Dendritic cell treated with granulocyte-macrophage colony-stimulating factor and Interleukin-4, amounts not matched to agents 40 ng/mL and 50 ng/mL, for 4 days (primary cell): ENCODE results near the gene NACA.
"Not testable (repeated sequence)": the region's sequence is repeated elsewhere in the genome, so short reads cannot be mapped to it uniquely, and the experiment has no call there.

Source experiments
- H3K27ac Mint-ChIP-seq: one replicate; pipeline ENCODE4 v1.8.0; 2022; ENCODE audit warnings: mild to moderate bottlenecking, mixed read lengths
- H3K27me3 Mint-ChIP-seq: one replicate; pipeline ENCODE4 v1.8.0; 2022; ENCODE audit warnings: mild to moderate bottlenecking, mixed read lengths
- H3K36me3 Mint-ChIP-seq: one replicate; pipeline ENCODE4 v1.8.0; 2022; ENCODE audit warnings: low read depth, mixed read lengths
- H3K4me1 Mint-ChIP-seq: one replicate; pipeline ENCODE4 v1.8.0; 2022; ENCODE audit warnings: low read depth, mixed read lengths
- H3K4me3 Mint-ChIP-seq: one replicate; pipeline ENCODE4 v1.8.0; 2022; ENCODE audit warnings: mild to moderate bottlenecking, moderate library complexity, mixed read lengths
- H3K9me3 Mint-ChIP-seq: one replicate; pipeline ENCODE4 v1.8.0; 2022; ENCODE audit warnings: mixed read lengths
- intact Hi-C: fragments of 100-400 bp; cut with micrococcal nuclease; formaldehyde crosslinking; loops from one replicate; pipeline ENCODE4 v1.15.0; 2022

Gene NACA

GRCh38 chr12:56724972-56725722 is at the start of gene NACA:
Gene NACA (minus strand): TSS chr12:56725299. CDS start chr12:56724521, 778 bp downstream.
- H3K36me3 Mint-ChIP-seq, result peaks cover 52% of the 10 kb centered on the region
- intact Hi-C loops, result loop anchor here (1.0 to 5.0 kb wide), 3 partner anchors 37 to 88 kb away; partner anchors contain the start of gene PTGES3
- H3K9me3 Mint-ChIP-seq, result no peaks in the 10 kb centered on the region
- peak within 1 kb of the TSS; percentile 97 for H3K4me3 Mint-ChIP-seq
- no peaks in the 10 kb centered on the region for H3K27me3 Mint-ChIP-seq
- H3K4me1 Mint-ChIP-seq, result peaks cover 48% of the 10 kb centered on the region
- peak within 1 kb of the TSS; percentile 99 for H3K27ac Mint-ChIP-seq

- Mint-ChIP-seq H3K4me1 (peaks cover 33% of the 10 kb centered on the region), H3K4me3 (no peak overlapping the region), H3K9me3 (no peaks in the 10 kb centered on the region), H3K27ac (no peak overlapping the region), H3K27me3 (peaks cover 2% of the 10 kb centered on the region), H3K36me3 (no peaks in the 10 kb centered on the region)
- intact Hi-C loops, result no loop called here
These were observed 48.0 kb upstream of the NACA start for GRCh38 chr12:56773113-56773512.

- peaks cover 35% of the 10 kb centered on the region for H3K4me1 Mint-ChIP-seq
- no peaks in the 10 kb centered on the region for H3K36me3 Mint-ChIP-seq
- H3K27ac Mint-ChIP-seq, result no peak overlapping the region
- no peak overlapping the region for H3K4me3 Mint-ChIP-seq
- no peaks in the 10 kb centered on the region for H3K9me3 Mint-ChIP-seq
- H3K27me3 Mint-ChIP-seq, result peaks cover 2% of the 10 kb centered on the region
- intact Hi-C loops, result no loop called here
These were observed 47.5 kb upstream of the NACA start for GRCh38 chr12:56772625-56773024.

- H3K4me1 Mint-ChIP-seq, result peaks cover 39% of the 10 kb centered on the region
- H3K36me3 Mint-ChIP-seq, result no peaks in the 10 kb centered on the region
- no peak overlapping the region for H3K4me3 Mint-ChIP-seq
- intact Hi-C loops, result no loop called here
- peaks cover 1% of the 10 kb centered on the region for H3K27me3 Mint-ChIP-seq
- no peak overlapping the region for H3K27ac Mint-ChIP-seq
- no peaks in the 10 kb centered on the region for H3K9me3 Mint-ChIP-seq
These were observed 44.8 kb upstream of the NACA start for GRCh38 chr12:56769868-56770267.

- intact Hi-C loops, result no loop called here
- Mint-ChIP-seq H3K27ac (peak overlapping the region; percentile 3), H3K27me3 (peaks cover 1% of the 10 kb centered on the region), H3K4me3 (no peak overlapping the region), H3K9me3 (no peaks in the 10 kb centered on the region), H3K4me1 (peaks cover 46% of the 10 kb centered on the region), H3K36me3 (no peaks in the 10 kb centered on the region)
These were observed 43.3 kb upstream of the NACA start for GRCh38 chr12:56768424-56768823.

GRCh38 chr12:56766535-56766934 is 41.4 kb upstream of the NACA start:
- Mint-ChIP-seq H3K36me3 (no peaks in the 10 kb centered on the region), H3K27me3 (peaks cover 3% of the 10 kb centered on the region), H3K9me3 (no peaks in the 10 kb centered on the region), H3K4me1 (peaks cover 43% of the 10 kb centered on the region), H3K4me3 (no peak overlapping the region), H3K27ac (peak overlapping the region; percentile 63)
- intact Hi-C loops, result no loop called here

GRCh38 chr12:56763753-56764657 is 38.9 kb upstream of the NACA start:
- Mint-ChIP-seq H3K36me3 (no peaks in the 10 kb centered on the region), H3K4me3 (no peak overlapping the region), H3K27ac (no peak overlapping the region), H3K4me1 (peaks cover 38% of the 10 kb centered on the region), H3K9me3 (peaks cover 2% of the 10 kb centered on the region), H3K27me3 (peaks cover 3% of the 10 kb centered on the region)
- intact Hi-C loops, result loop anchor here (1.0 kb wide), 1 partner anchor 237 kb away; no protein-coding TSS in a partner anchor

- Mint-ChIP-seq H3K27me3 (peaks cover 3% of the 10 kb centered on the region), H3K9me3 (peaks cover 9% of the 10 kb centered on the region), H3K36me3 (no peaks in the 10 kb centered on the region), H3K4me1 (peaks cover 25% of the 10 kb centered on the region), H3K27ac (no peak overlapping the region), H3K4me3 (no peak overlapping the region)
- intact Hi-C loops, result no loop called here
These were observed 36.7 kb upstream of the NACA start for GRCh38 chr12:56761812-56762211.

- H3K27ac Mint-ChIP-seq, result no peak overlapping the region
- peaks cover 9% of the 10 kb centered on the region for H3K9me3 Mint-ChIP-seq
- H3K27me3 Mint-ChIP-seq, result peaks cover 3% of the 10 kb centered on the region
- no peaks in the 10 kb centered on the region for H3K36me3 Mint-ChIP-seq
- intact Hi-C loops, result no loop called here
- H3K4me3 Mint-ChIP-seq, result no peak overlapping the region
- H3K4me1 Mint-ChIP-seq, result peaks cover 12% of the 10 kb centered on the region
These were observed 35.4 kb upstream of the NACA start for GRCh38 chr12:56760460-56760859.

GRCh38 chr12:56759263-56759908 is 34.3 kb upstream of the NACA start:
- intact Hi-C loops, result loop anchor here (2.0 to 5.0 kb wide), 3 partner anchors 78 to 303 kb away; no protein-coding TSS in a partner anchor
- Mint-ChIP-seq H3K4me3 (no peak overlapping the region), H3K27me3 (peaks cover 3% of the 10 kb centered on the region), H3K36me3 (no peaks in the 10 kb centered on the region), H3K4me1 (peaks cover 12% of the 10 kb centered on the region), H3K9me3 (peaks cover 9% of the 10 kb centered on the region), H3K27ac (no peak overlapping the region)

GRCh38 chr12:56758728-56759262 is 33.7 kb upstream of the NACA start:
- no peaks in the 10 kb centered on the region for H3K36me3 Mint-ChIP-seq

GRCh38 chr12:56757971-56758370 is 32.9 kb upstream of the NACA start:
- intact Hi-C loops, result loop anchor here (1.0 to 5.0 kb wide), 4 partner anchors 79 to 304 kb away; no protein-coding TSS in a partner anchor
- H3K9me3 Mint-ChIP-seq, H3K4me1 Mint-ChIP-seq, H3K27ac Mint-ChIP-seq, H3K27me3 Mint-ChIP-seq, H3K4me3 Mint-ChIP-seq, H3K36me3 Mint-ChIP-seq: not testable (repeated sequence)

More at GRCh38 chr12:56758728-56759262, 33.7 kb upstream of the NACA start:
- Mint-ChIP-seq H3K27ac (no peak overlapping the region), H3K9me3 (peaks cover 9% of the 10 kb centered on the region), H3K27me3 (peaks cover 3% of the 10 kb centered on the region), H3K4me1 (peaks cover 8% of the 10 kb centered on the region), H3K4me3 (no peak overlapping the region)
- intact Hi-C loops, result loop anchor here (2.0 to 5.0 kb wide), 3 partner anchors 79 to 304 kb away; no protein-coding TSS in a partner anchor

GRCh38 chr12:56753566-56753965 is 28.5 kb upstream of the NACA start:
- H3K36me3 Mint-ChIP-seq, result no peaks in the 10 kb centered on the region
- H3K4me1 Mint-ChIP-seq, result peaks cover 39% of the 10 kb centered on the region
- H3K27me3 Mint-ChIP-seq, result no peaks in the 10 kb centered on the region
- H3K4me3 Mint-ChIP-seq, result no peak overlapping the region
- H3K9me3 Mint-ChIP-seq, result peaks cover 2% of the 10 kb centered on the region
- H3K27ac Mint-ChIP-seq, result no peak overlapping the region
- intact Hi-C loops, result no loop called here
